Stimulated activated naive CD4-positive, alpha-beta T cell treated with Interleukin-2 at 50 U/mL for 16 hours (primary cell): Measurements from ENCODE around the gene SLC45A2.
"Not testable (repeated sequence)": the region's sequence is repeated elsewhere in the genome, so short reads cannot be mapped to it uniquely, and the experiment has no call there.

Source experiments
- DNase-seq: peaks from one replicate; lab custom pipeline; 2025; lab: John Stamatoyannopoulos, UW

SLC45A2 gene

GRCh38 chr5:33984671-33985124, at the start of gene SLC45A2:
TSS of gene SLC45A2 (minus strand) at chr5:33984693. CDS start at chr5:33984583, 110 bp downstream.
- no peak for DNase-seq

GRCh38 chr5:34031966-34032365, 47.5 kb upstream of the SLC45A2 start:
- no peak for DNase-seq

- no peak for DNase-seq
Observed at GRCh38 chr5:34031117-34031516, 46.6 kb upstream of the SLC45A2 start.

GRCh38 chr5:34030585-34030984, 46.1 kb upstream of the SLC45A2 start:
- DNase-seq = not testable (repeated sequence)

GRCh38 chr5:34030048-34030447, 45.6 kb upstream of the SLC45A2 start:
- no peak for DNase-seq

GRCh38 chr5:34028349-34028748, 43.9 kb upstream of the SLC45A2 start:
- DNase-seq = no peak

GRCh38 chr5:34026089-34026761, 41.7 kb upstream of the SLC45A2 start:
- no peak for DNase-seq

- no peak for DNase-seq
Observed at GRCh38 chr5:34022121-34022705, 37.7 kb upstream of the SLC45A2 start.

- no peak for DNase-seq
Observed at GRCh38 chr5:34021334-34021733, 36.8 kb upstream of the SLC45A2 start.

- no peak for DNase-seq
Observed at GRCh38 chr5:34020726-34021125, 36.2 kb upstream of the SLC45A2 start.

GRCh38 chr5:34017254-34017653, 32.8 kb upstream of the SLC45A2 start:
- no peak for DNase-seq

- DNase-seq = no peak
Observed at GRCh38 chr5:34016750-34017149, 32.3 kb upstream of the SLC45A2 start.

GRCh38 chr5:34016222-34016621, 31.7 kb upstream of the SLC45A2 start:
- no peak for DNase-seq

GRCh38 chr5:34015120-34015822, 30.8 kb upstream of the SLC45A2 start:
- DNase-seq = no peak

- no peak for DNase-seq
Observed at GRCh38 chr5:34014626-34015025, 30.1 kb upstream of the SLC45A2 start.

GRCh38 chr5:34013547-34013946, 29.1 kb upstream of the SLC45A2 start:
- no peak for DNase-seq

GRCh38 chr5:34012791-34013190, 28.3 kb upstream of the SLC45A2 start:
- DNase-seq = no peak

GRCh38 chr5:34011536-34011935, 27.0 kb upstream of the SLC45A2 start:
- no peak for DNase-seq

GRCh38 chr5:34010146-34010545, 25.7 kb upstream of the SLC45A2 start:
- not testable (repeated sequence) for DNase-seq

- no peak for DNase-seq
Observed at GRCh38 chr5:34009610-34010009, 25.1 kb upstream of the SLC45A2 start.

GRCh38 chr5:34008802-34009201, 24.3 kb upstream of the SLC45A2 start:
- no peak for DNase-seq

GRCh38 chr5:34007621-34008600, 23.4 kb upstream of the SLC45A2 start, which contains the start of gene AMACR:
TSS of gene AMACR (minus strand) at chr5:34008050. CDS start at chr5:34008019, 31 bp downstream.
- DNase-seq = peak; percentile 86
